ENCODE measurements around the gene CDYL.

- TF ChIP-seq, protein P1, sequence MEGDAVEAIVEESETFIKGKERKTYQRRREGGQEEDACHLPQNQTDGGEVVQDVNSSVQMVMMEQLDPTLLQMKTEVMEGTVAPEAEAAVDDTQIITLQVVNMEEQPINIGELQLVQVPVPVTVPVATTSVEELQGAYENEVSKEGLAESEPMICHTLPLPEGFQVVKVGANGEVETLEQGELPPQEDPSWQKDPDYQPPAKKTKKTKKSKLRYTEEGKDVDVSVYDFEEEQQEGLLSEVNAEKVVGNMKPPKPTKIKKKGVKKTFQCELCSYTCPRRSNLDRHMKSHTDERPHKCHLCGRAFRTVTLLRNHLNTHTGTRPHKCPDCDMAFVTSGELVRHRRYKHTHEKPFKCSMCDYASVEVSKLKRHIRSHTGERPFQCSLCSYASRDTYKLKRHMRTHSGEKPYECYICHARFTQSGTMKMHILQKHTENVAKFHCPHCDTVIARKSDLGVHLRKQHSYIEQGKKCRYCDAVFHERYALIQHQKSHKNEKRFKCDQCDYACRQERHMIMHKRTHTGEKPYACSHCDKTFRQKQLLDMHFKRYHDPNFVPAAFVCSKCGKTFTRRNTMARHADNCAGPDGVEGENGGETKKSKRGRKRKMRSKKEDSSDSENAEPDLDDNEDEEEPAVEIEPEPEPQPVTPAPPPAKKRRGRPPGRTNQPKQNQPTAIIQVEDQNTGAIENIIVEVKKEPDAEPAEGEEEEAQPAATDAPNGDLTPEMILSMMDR (IDR thresholded peaks at IDR 0.05) = no peak
- no peak for TF ChIP-seq EZH2 (IDR thresholded peaks at IDR 0.05)
Observed at GRCh38 chr6:4816904-4817303, 40.7 kb downstream of the CDYL start.

Data from neural progenitor cell (in vitro differentiated cells).